Measurements from ENCODE around the gene CFAP20. TPM values are rescaled to one million over a fixed set of nuclear protein-coding genes. Genes with fewer than 3 reads are reported as not detected.

Gene CFAP20
- total RNA-seq, 4 donors from 2014 or later = 6.6 to 26.5 (median 21.4) TPM

GRCh38 chr16:58086381-58087208 is 42.6 kb downstream of the CFAP20 start:
- Histone ChIP-seq H3K27ac (no peak overlapping the region), H3K36me3 (no peaks in the 10 kb centered on the region), H3K4me1 (no peaks in the 10 kb centered on the region), H3K4me3 (no peak overlapping the region), H3K9me3 (no peaks in the 10 kb centered on the region), H3K27me3 (no peaks in the 10 kb centered on the region)
- WGBS, 2 donors (ENCODE audit: low coverage in 1 of 2) = 71 to 77% methylated on average over 10 to 19 of the region's 19 CpGs
- intact Hi-C loops (cut with DNase I; ENCODE audit: low total_unique reads) (no loop called here), in situ Hi-C loops (cut with MboI; ENCODE audit: low pct_ligation_motif_present in 1 of 4, low pct_unique_long_range_greater_than_20kb in 1 of 4, low sequenced_read_pairs in 3 of 4) (no loop called here)
- TF ChIP-seq POLR2A (IDR thresholded peaks at IDR 0.05) (no peak), CTCF (IDR thresholded peaks at IDR 0.05) (no peak), EP300 (IDR thresholded peaks at IDR 0.05; ENCODE audit: low read depth) (no peak), POLR2AphosphoS5 (IDR thresholded peaks at IDR 0.05) (no peak)
- DNase-seq = no peak

GRCh38 chr16:58085584-58086251 is 43.5 kb downstream of the CFAP20 start:
- in situ Hi-C loops (cut with MboI; ENCODE audit: low pct_ligation_motif_present in 1 of 4, low pct_unique_long_range_greater_than_20kb in 1 of 4, low sequenced_read_pairs in 3 of 4) (no loop called here), intact Hi-C loops (cut with DNase I; ENCODE audit: low total_unique reads) (no loop called here)
- DNase-seq = no peak
- no peaks in the 10 kb centered on the region for H3K9me3 ChIP-seq
- no peak for TF ChIP-seq POLR2AphosphoS5 (IDR thresholded peaks at IDR 0.05)
- TF ChIP-seq POLR2A (IDR thresholded peaks at IDR 0.05) = no peak
- no peak for TF ChIP-seq EP300 (IDR thresholded peaks at IDR 0.05; ENCODE audit: low read depth)
- no peak for TF ChIP-seq CTCF (IDR thresholded peaks at IDR 0.05)
- 82% methylated on average over 21 of the region's 21 CpGs; no CpG with 5 or more reads in 1 of the 2 donors for WGBS, 2 donors (ENCODE audit: low coverage in 1 of 2)
- no peaks in the 10 kb centered on the region for H3K27me3 ChIP-seq
- H3K36me3 ChIP-seq = no peaks in the 10 kb centered on the region
- no peaks in the 10 kb centered on the region for H3K4me1 ChIP-seq
- H3K27ac ChIP-seq = no peak overlapping the region
- no peak overlapping the region for H3K4me3 ChIP-seq

- H3K9me3 ChIP-seq = no peaks in the 10 kb centered on the region
- no peaks in the 10 kb centered on the region for H3K4me1 ChIP-seq
- no peak overlapping the region for H3K27ac ChIP-seq
- H3K36me3 ChIP-seq = no peaks in the 10 kb centered on the region
- TF ChIP-seq POLR2AphosphoS5 (IDR thresholded peaks at IDR 0.05) = no peak
- TF ChIP-seq POLR2A (IDR thresholded peaks at IDR 0.05) = no peak
- no peak for TF ChIP-seq CTCF (IDR thresholded peaks at IDR 0.05)
- TF ChIP-seq EP300 (IDR thresholded peaks at IDR 0.05; ENCODE audit: low read depth) = no peak
- no peak for DNase-seq
- no peaks in the 10 kb centered on the region for H3K27me3 ChIP-seq
- intact Hi-C loops (cut with DNase I; ENCODE audit: low total_unique reads) = no loop called here
- WGBS, 2 donors (ENCODE audit: low coverage in 1 of 2) = 80 to 90% methylated on average over 2 to 11 of the region's 11 CpGs
- H3K4me3 ChIP-seq = no peak overlapping the region
- in situ Hi-C loops (cut with MboI; ENCODE audit: low pct_ligation_motif_present in 1 of 4, low pct_unique_long_range_greater_than_20kb in 1 of 4, low sequenced_read_pairs in 3 of 4) = no loop called here
These were observed 44.0 kb downstream of the CFAP20 start for GRCh38 chr16:58085171-58085570.

GRCh38 chr16:58084635-58085034 is 44.5 kb downstream of the CFAP20 start:
- no peaks in the 10 kb centered on the region for H3K4me1 ChIP-seq
- intact Hi-C loops (cut with DNase I; ENCODE audit: low total_unique reads) = no loop called here
- 86 to 88% methylated on average over 2 to 6 of the region's 6 CpGs for WGBS, 2 donors (ENCODE audit: low coverage in 1 of 2)
- no peak overlapping the region for H3K27ac ChIP-seq
- in situ Hi-C loops (cut with MboI; ENCODE audit: low pct_ligation_motif_present in 1 of 4, low pct_unique_long_range_greater_than_20kb in 1 of 4, low sequenced_read_pairs in 3 of 4) = no loop called here
- no peak for TF ChIP-seq POLR2AphosphoS5 (IDR thresholded peaks at IDR 0.05)
- no peak for TF ChIP-seq EP300 (IDR thresholded peaks at IDR 0.05; ENCODE audit: low read depth)
- TF ChIP-seq POLR2A (IDR thresholded peaks at IDR 0.05) = no peak
- no peak for TF ChIP-seq CTCF (IDR thresholded peaks at IDR 0.05)
- no peaks in the 10 kb centered on the region for H3K36me3 ChIP-seq
- no peak for DNase-seq
- H3K27me3 ChIP-seq = no peaks in the 10 kb centered on the region
- no peaks in the 10 kb centered on the region for H3K9me3 ChIP-seq
- no peak overlapping the region for H3K4me3 ChIP-seq
